ENCODE data around the gene SRGAP3. TPM values are rescaled to one million over a fixed set of nuclear protein-coding genes. Genes with fewer than 3 reads are reported as not detected.

The SRGAP3 gene
- total RNA-seq, 4 donors from 2014 or later, result 14.7 to 58.9 (median 18.7) TPM

DNA sequence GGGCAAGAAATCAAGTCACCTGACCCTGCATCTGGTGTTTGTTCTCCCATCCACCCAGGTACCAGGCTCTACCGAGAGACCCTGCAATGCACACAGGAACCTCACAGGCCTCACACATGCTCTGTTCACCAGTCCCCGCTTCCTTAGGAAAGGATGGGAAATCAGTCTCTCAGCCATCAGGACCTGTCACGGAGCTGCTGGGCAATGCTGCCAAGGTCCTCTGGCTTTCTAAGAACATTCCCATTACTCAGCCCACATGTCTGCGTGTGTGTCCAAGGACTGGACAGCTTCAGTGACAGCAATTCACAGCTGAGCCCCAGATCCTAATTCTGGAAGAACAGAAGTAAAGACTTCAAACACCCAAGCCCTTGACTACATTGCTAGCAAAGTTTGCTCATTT is 6.5 kb upstream of the SRGAP3 start:
- intact Hi-C loops (cut with DNase I), result no loop called here
- no peaks in the 10 kb centered on the region for H3K9me3 ChIP-seq
- H3K36me3 ChIP-seq, result no peaks in the 10 kb centered on the region
- H3K4me1 ChIP-seq, result peaks cover 4 to 15% of the 10 kb centered on the region in 2 donors
- no peak for TF ChIP-seq POLR2A (IDR thresholded peaks at IDR 0.05)
- TF ChIP-seq, protein P1, sequence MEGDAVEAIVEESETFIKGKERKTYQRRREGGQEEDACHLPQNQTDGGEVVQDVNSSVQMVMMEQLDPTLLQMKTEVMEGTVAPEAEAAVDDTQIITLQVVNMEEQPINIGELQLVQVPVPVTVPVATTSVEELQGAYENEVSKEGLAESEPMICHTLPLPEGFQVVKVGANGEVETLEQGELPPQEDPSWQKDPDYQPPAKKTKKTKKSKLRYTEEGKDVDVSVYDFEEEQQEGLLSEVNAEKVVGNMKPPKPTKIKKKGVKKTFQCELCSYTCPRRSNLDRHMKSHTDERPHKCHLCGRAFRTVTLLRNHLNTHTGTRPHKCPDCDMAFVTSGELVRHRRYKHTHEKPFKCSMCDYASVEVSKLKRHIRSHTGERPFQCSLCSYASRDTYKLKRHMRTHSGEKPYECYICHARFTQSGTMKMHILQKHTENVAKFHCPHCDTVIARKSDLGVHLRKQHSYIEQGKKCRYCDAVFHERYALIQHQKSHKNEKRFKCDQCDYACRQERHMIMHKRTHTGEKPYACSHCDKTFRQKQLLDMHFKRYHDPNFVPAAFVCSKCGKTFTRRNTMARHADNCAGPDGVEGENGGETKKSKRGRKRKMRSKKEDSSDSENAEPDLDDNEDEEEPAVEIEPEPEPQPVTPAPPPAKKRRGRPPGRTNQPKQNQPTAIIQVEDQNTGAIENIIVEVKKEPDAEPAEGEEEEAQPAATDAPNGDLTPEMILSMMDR (IDR thresholded peaks at IDR 0.05), result no peak
- H3K27me3 ChIP-seq, result no peaks in the 10 kb centered on the region
- DNase-seq, result no peak
- H3K27ac ChIP-seq, result no peak overlapping the region
- WGBS, 2 donors, result 78 to 85% methylated on average over 4 of the region's 4 CpGs
- no peak overlapping the region for H3K4me3 ChIP-seq (replicated peaks in 1 of 3)

DNA sequence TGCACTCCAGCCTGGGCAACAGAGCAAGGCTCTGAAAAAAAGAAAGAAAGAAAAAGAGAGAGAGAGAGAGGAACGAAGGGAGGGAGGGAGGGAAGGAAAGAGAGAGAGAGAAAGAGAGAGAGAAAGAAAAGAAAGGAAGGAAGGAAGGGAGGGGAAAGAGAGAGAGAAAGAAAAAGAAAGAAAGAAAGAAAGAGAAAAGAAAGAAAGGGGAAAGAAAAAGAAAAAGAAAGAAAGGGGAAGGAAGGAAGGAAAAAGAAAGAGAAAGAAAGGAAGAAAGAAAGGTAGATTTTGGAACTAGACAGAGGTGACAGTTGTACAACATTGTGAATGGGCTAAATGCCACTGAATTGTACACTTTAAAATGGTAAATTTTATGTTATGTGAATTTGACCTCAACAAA is 5.3 kb upstream of the SRGAP3 start:
- H3K4me1 ChIP-seq, result peaks cover 9 to 20% of the 10 kb centered on the region in 2 donors
- H3K9me3 ChIP-seq, result no peaks in the 10 kb centered on the region
- H3K36me3 ChIP-seq, result no peaks in the 10 kb centered on the region
- no peak for TF ChIP-seq POLR2A (IDR thresholded peaks at IDR 0.05)
- TF ChIP-seq, protein P1 (IDR thresholded peaks at IDR 0.05), result no peak
- intact Hi-C loops (cut with DNase I), result no loop called here
- 27 to 45% methylated on average over 1 of the region's 1 CpG for WGBS, 2 donors
- H3K27ac ChIP-seq, result peak overlapping the region in 1 of 3 donors; percentile 17
- no peaks in the 10 kb centered on the region for H3K27me3 ChIP-seq
- no peak overlapping the region for H3K4me3 ChIP-seq (replicated peaks in 1 of 3)
- DNase-seq, result no peak

DNA sequence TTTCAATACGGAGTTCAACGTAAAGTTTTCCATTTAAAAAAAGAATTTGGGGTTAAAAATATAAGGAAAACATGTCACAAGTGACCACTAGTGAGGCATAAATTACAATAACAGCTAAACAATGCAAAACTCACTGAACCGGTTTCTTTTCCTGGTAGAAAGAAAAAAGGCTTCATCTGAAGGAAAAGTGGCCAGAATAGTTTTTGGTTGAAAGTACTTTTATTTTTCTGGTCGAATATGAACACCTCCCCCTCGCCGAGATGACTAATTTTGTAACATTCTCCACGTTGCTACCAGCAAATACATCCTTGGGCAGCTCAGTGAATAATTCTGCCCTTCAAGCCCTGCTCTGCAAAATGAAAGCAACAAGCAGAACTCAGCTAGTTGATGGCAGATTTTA is 3.9 kb upstream of the SRGAP3 start:
- intact Hi-C loops (cut with DNase I), result no loop called here
- DNase-seq, result peak; percentile 33 to 48
- 30 to 39% methylated on average over 7 of the region's 7 CpGs for WGBS, 2 donors

DNA sequence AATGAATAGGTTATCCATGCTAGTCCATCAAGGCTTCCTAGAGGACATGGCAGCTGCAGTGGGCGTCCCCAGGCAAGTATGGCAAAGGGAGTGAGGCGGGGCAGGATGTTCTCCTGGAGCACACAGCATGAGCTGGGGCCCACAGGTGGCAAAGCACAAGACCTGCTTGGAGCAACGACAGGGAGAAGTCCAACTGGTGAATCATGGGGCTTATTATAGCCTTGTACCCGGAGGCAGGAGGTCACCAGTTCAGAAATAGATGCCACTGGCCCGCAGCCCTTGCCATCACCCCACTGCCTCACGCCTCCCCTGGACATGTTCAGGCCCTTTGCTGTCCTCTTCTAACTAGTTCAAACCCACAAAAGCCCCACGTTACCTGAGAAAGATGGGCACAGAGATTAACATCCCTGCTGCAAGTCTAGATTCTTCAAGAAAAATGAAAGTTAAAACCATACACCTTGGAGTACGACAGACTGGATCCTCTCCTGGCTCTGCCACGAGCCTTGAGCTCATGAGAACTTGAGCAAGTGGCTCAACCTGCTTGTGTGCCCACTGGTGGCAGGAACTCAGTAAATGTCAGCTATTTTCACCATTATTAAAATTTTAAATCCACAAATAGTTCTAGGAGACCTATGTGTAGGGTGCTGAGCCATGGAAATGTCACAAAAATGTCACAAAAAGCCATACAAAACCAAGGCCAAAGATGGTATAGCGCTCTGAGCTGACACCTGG is 1.8 kb upstream of the SRGAP3 start:
- intact Hi-C loops (cut with DNase I), result no loop called here
- peaks cover 11 to 33% of the 10 kb centered on the region in 2 donors for H3K4me1 ChIP-seq
- H3K9me3 ChIP-seq, result no peaks in the 10 kb centered on the region
- H3K27ac ChIP-seq, result peak overlapping the region in 1 of 3 donors; percentile 1
- TF ChIP-seq, protein P1 (IDR thresholded peaks at IDR 0.05), result peak in 3 of 6 experiments; percentile 33 to 45 (median 39)
- no peak for TF ChIP-seq POLR2A (IDR thresholded peaks at IDR 0.05)
- no peaks in the 10 kb centered on the region for H3K36me3 ChIP-seq
- no peak overlapping the region for H3K4me3 ChIP-seq (replicated peaks in 1 of 3)
- DNase-seq, result peak; percentile 57 to 59
- H3K27me3 ChIP-seq, result no peaks in the 10 kb centered on the region
- WGBS, 2 donors, result 80 to 84% methylated on average over 10 of the region's 10 CpGs

More for the DNA sequence above, 3.9 kb upstream of the SRGAP3 start:
- Histone ChIP-seq H3K36me3 (no peaks in the 10 kb centered on the region), H3K4me1 (peaks cover 11 to 25% of the 10 kb centered on the region in 2 donors), H3K9me3 (no peaks in the 10 kb centered on the region), H3K27ac (peak overlapping the region; percentile 56 to 78 (median 57)), H3K4me3 (replicated peaks in 1 of 3) (no peak overlapping the region), H3K27me3 (no peaks in the 10 kb centered on the region)
- TF ChIP-seq, protein P1 (IDR thresholded peaks at IDR 0.05), result no peak
- TF ChIP-seq POLR2A (IDR thresholded peaks at IDR 0.05), result no peak

DNA sequence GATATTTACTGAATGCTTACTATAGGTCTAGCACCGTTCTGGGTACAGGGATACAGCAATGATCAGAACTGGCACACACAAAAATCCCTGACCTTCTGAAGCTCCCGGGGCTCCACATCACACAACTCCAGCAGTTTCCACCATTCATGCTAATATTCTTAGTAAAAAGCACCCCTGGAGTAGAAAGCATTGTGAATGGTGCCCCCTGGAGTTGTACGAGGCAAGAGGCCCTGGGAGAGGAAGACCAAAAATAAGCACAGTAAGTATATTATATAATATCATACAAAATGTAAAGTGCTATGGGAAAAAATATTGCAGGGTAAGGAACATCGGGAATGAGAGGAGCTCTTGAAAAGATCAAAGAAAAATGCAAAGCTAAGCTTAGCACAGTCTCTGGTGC is 790 bp upstream of the SRGAP3 start:
- 53 to 59% methylated on average over 4 of the region's 4 CpGs for WGBS, 2 donors
- TF ChIP-seq, protein P1 (IDR thresholded peaks at IDR 0.05), result no peak
- no peak for TF ChIP-seq POLR2A (IDR thresholded peaks at IDR 0.05)
- H3K4me3 ChIP-seq (replicated peaks in 1 of 3), result no peak overlapping the region

More for the DNA sequence above, 790 bp upstream of the SRGAP3 start:
- H3K9me3 ChIP-seq, result no peaks in the 10 kb centered on the region
- intact Hi-C loops (cut with DNase I), result no loop called here
- DNase-seq, result no peak
- H3K36me3 ChIP-seq, result no peaks in the 10 kb centered on the region
- peaks cover 11 to 30% of the 10 kb centered on the region in 2 donors for H3K4me1 ChIP-seq
- H3K27me3 ChIP-seq, result no peaks in the 10 kb centered on the region
- H3K27ac ChIP-seq, result peak overlapping the region in 2 of 3 donors; percentile 39 to 71
